ENCODE results near the gene GRIN2C. TPM values are rescaled to one million over a fixed set of nuclear protein-coding genes. Genes with fewer than 3 reads are reported as not detected.

GRIN2C gene
- total RNA-seq, 2 donors from 2014 or later, result 27.6 to 34.4 TPM

GRCh38 chr17:74797824-74798223 lies 61.9 kb downstream of the GRIN2C start:
- no peaks in the 10 kb centered on the region for H3K27me3 ChIP-seq
- no peak overlapping the region for H3K4me3 ChIP-seq
- H3K27ac ChIP-seq, result no peak overlapping the region
- H3K36me3 ChIP-seq, result peaks cover 17% of the 10 kb centered on the region
- no peak for DNase-seq (ENCODE audit: low spot score)
- H3K9me3 ChIP-seq, result no peaks in the 10 kb centered on the region
- TF ChIP-seq, protein P1, sequence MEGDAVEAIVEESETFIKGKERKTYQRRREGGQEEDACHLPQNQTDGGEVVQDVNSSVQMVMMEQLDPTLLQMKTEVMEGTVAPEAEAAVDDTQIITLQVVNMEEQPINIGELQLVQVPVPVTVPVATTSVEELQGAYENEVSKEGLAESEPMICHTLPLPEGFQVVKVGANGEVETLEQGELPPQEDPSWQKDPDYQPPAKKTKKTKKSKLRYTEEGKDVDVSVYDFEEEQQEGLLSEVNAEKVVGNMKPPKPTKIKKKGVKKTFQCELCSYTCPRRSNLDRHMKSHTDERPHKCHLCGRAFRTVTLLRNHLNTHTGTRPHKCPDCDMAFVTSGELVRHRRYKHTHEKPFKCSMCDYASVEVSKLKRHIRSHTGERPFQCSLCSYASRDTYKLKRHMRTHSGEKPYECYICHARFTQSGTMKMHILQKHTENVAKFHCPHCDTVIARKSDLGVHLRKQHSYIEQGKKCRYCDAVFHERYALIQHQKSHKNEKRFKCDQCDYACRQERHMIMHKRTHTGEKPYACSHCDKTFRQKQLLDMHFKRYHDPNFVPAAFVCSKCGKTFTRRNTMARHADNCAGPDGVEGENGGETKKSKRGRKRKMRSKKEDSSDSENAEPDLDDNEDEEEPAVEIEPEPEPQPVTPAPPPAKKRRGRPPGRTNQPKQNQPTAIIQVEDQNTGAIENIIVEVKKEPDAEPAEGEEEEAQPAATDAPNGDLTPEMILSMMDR (IDR thresholded peaks at IDR 0.05), result no peak
- H3K4me1 ChIP-seq, result no peaks in the 10 kb centered on the region

GRCh38 chr17:74796866-74797265 lies 62.8 kb downstream of the GRIN2C start:
- H3K27me3 ChIP-seq, result no peaks in the 10 kb centered on the region
- DNase-seq (ENCODE audit: low spot score), result no peak
- TF ChIP-seq, protein P1 (IDR thresholded peaks at IDR 0.05), result no peak
- H3K36me3 ChIP-seq, result peaks cover 17% of the 10 kb centered on the region
- H3K4me1 ChIP-seq, result no peaks in the 10 kb centered on the region
- H3K4me3 ChIP-seq, result no peak overlapping the region
- no peak overlapping the region for H3K27ac ChIP-seq
- H3K9me3 ChIP-seq, result no peaks in the 10 kb centered on the region

- no peaks in the 10 kb centered on the region for H3K27me3 ChIP-seq
- H3K9me3 ChIP-seq, result no peaks in the 10 kb centered on the region
- no peak for DNase-seq (ENCODE audit: low spot score)
- no peak overlapping the region for H3K4me3 ChIP-seq
- H3K36me3 ChIP-seq, result peaks cover 17% of the 10 kb centered on the region
- TF ChIP-seq, protein P1 (IDR thresholded peaks at IDR 0.05), result no peak
- H3K27ac ChIP-seq, result no peak overlapping the region
- peaks cover 0 to 3% of the 10 kb centered on the region in 2 donors for H3K4me1 ChIP-seq
These were observed 63.5 kb downstream of the GRIN2C start for GRCh38 chr17:74796211-74796610.

DNA sequence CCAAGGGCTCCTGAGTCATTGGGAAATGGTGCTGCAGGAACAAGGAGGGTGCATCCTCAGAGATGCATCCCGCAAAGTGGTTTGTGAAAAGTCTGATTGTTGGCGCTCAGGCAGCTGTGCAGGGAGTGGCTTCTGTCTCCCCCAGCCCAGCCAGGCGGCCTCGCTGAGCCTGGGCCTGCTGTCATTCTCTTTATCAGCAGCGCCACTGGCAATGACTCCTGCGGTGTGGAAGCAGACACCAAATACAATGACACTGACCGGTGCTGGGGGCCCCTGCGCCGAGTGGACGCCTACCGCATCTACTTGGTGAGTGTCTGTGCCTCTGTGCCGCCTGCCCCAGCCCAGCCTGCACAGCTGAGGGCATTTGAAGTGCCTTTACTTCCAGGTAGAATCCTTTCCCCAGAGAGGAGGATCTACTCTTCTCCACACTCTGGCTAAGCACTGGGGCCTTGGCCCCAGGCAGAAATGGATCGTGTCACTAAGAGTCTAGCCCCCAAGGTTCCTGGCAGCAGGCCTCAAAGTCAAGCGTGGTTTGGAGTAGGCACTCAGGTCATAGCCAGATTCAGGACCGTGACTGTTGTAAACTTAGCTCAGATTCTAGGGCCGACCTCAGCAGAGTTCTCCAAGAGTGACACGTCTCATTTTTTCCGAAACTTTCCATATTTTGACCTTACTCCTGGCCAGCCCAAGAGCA lies 64.2 kb downstream of the GRIN2C start:
- Histone ChIP-seq H3K4me3 (no peak overlapping the region), H3K36me3 (peaks cover 20% of the 10 kb centered on the region), H3K27ac (no peak overlapping the region), H3K27me3 (no peaks in the 10 kb centered on the region), H3K4me1 (peaks cover 0 to 7% of the 10 kb centered on the region in 2 donors), H3K9me3 (no peaks in the 10 kb centered on the region)
- TF ChIP-seq, protein P1 (IDR thresholded peaks at IDR 0.05), result no peak
- no peak for DNase-seq (ENCODE audit: low spot score)

DNA sequence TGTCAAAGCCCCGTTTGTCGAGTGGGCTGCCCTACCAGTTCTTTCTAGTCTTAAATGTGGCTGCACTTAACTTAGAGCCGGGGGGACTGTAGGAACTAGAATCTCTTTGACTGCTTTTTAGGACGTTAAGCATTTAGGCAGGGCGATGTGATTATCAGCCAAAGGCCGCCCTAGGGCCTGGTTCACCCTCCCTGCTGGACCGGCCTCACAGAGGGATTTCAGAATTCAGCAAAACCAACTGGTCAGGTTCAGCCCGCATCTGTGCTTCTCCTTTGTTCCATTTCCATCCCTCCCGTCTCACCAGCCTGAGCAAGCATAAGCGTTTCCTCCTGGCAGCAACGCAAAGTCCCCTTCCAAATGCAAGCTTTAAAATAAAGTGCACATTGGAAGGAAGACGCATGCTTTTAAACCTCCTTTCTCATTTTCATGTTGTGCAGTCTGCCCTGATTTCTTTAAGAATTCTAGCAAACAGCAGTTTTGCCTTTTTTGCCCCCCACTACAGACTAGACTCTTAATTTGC lies 67.0 kb downstream of the GRIN2C start:
- Histone ChIP-seq H3K9me3 (no peaks in the 10 kb centered on the region), H3K27me3 (no peaks in the 10 kb centered on the region), H3K36me3 (peaks cover 25% of the 10 kb centered on the region), H3K4me3 (no peak overlapping the region), H3K4me1 (peaks cover 0 to 7% of the 10 kb centered on the region in 2 donors), H3K27ac (no peak overlapping the region)
- TF ChIP-seq, protein P1 (IDR thresholded peaks at IDR 0.05), result no peak
- DNase-seq (ENCODE audit: low spot score), result no peak

Other genes with a start within 250 kb of the GRIN2C start
- gene CD300E, start 236.1 kb downstream of the GRIN2C start, total RNA-seq, result 1 to 10 TPM in 1 of 2 donors, under 1 TPM in 1; 0.52 to 1.0 TPM
- gene CD300LF, start 147.0 kb downstream of the GRIN2C start, total RNA-seq, result under 1 TPM in 1 of 2 donors, not detected in 1; 0.71 TPM
- gene RAB37, start 122.6 kb downstream of the GRIN2C start, total RNA-seq, result under 1 TPM; 0.89 to 0.90 TPM
- gene NHERF1, start 111.3 kb downstream of the GRIN2C start, total RNA-seq, result 10 to 100 TPM; 20.2 to 30.9 TPM
- gene NAT9, start 83.5 kb downstream of the GRIN2C start, total RNA-seq, result 10 to 100 TPM; 16.2 to 18.7 TPM
- gene FDXR, start 13.1 kb upstream of the GRIN2C start, total RNA-seq, result 1 to 10 TPM; 4.1 to 7.9 TPM
- not detected for gene FADS6, start 33.7 kb upstream of the GRIN2C start, total RNA-seq
- gene USH1G, start 63.4 kb upstream of the GRIN2C start, total RNA-seq, result under 1 TPM; 0.20 to 0.22 TPM
- gene OTOP2, start 64.4 kb upstream of the GRIN2C start, total RNA-seq, result not detected
- not detected for gene OTOP3, start 76.0 kb upstream of the GRIN2C start, total RNA-seq
- gene HID1, start 112.9 kb upstream of the GRIN2C start, total RNA-seq, result 10 to 100 TPM; 10.6 to 11.7 TPM
- 10 to 100 TPM; 13.6 to 28.8 TPM for gene CDR2L, start 127.7 kb upstream of the GRIN2C start, total RNA-seq
- gene MRPL58, start 152.8 kb upstream of the GRIN2C start, total RNA-seq, result 100 to 1,000 TPM in 1 of 2 donors, 10 to 100 TPM in 1; 44.8 to 104 TPM
- 100 to 1,000 TPM; 675 to 871 TPM for gene ATP5PD, start 187.1 kb upstream of the GRIN2C start, total RNA-seq
- 10 to 100 TPM; 17.9 to 28.4 TPM for gene KCTD2, start 187.3 kb upstream of the GRIN2C start, total RNA-seq
- gene SLC16A5, start 228.1 kb upstream of the GRIN2C start, total RNA-seq, result 10 to 100 TPM; 16.5 to 34.1 TPM

Data from right atrium auricular region (tissue), 2 donors.